Raji (cell line): ENCODE measurements around the gene CDK5RAP2.

Experiments used
- POLR2A ChIP-seq: IDR thresholded peaks from 2 replicates; pipeline ENCODE4 v1.6.1; 2011; ENCODE audit warnings: low read depth, low read length, control low read depth; ENCODE audit not compliant: insufficient read depth

CDK5RAP2 gene

GRCh38 chr9:120363697-120364096 is 216.3 kb downstream of the CDK5RAP2 start:
- no peak for TF ChIP-seq POLR2A

- TF ChIP-seq POLR2A = no peak
Observed at GRCh38 chr9:120362446-120362845, 217.5 kb downstream of the CDK5RAP2 start.

- no peak for TF ChIP-seq POLR2A
Observed at GRCh38 chr9:120361551-120361950, 218.4 kb downstream of the CDK5RAP2 start.

DNA sequence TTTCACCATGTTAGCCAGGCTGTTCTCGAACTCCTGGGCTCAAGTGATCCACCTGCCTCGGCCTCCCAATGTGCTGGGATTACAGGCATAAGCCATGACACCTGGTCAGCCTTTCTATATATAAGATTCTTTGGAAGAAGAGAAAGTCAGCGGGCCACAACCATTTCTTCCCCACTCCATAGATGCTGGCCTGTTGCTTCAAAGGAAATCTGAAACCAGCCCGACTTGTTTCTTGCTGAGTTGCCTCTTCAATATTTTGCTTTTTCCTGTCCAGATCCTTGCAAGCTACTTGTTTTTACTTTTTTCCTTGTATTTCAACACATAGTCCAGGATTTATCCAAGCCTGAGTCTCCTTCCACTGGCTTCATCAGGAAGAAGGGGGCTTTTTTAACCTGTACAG is 219.5 kb downstream of the CDK5RAP2 start:
- TF ChIP-seq POLR2A = no peak

DNA sequence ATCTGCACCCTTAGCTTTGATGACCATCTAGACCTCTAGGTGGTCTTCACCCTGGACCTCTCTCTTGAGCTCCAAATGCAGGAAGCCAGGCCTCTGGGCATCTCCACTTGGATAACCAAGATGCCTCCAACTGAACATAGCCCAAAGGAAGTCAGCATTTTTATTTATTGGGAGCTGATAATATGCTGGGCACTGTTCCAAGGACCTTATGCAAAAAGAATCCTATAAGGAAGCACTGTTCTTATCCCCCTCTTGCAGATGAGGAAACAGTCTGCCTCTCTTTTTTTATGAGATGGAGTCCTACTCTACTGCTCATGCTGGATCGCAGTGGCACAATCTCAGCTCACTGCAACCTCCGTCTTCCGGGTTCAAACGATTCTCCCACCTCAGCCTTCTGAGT is 219.9 kb downstream of the CDK5RAP2 start:
- no peak for TF ChIP-seq POLR2A

DNA sequence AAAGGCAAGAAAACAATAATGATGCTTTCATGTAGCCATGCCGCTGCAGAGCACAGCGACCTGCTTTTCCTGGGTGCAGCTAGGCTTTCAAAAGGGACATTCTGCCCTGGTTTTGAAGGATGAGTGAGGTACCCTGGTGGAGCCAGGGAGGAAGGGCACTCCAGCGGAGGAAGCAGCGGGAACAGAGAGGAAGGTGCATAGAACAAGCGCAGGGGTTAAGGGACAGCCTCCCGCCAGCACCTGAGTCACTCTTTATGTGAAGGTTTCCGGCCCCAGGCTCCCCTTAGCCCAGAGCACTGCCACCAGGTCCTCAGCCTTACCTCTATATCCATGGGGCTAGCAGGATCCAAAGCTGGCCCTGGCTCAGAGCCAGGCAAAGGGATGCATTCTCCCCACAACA is 221.1 kb downstream of the CDK5RAP2 start:
- no peak for TF ChIP-seq POLR2A

- TF ChIP-seq POLR2A = no peak
Observed at GRCh38 chr9:120353506-120353905, 226.5 kb downstream of the CDK5RAP2 start.

- TF ChIP-seq POLR2A = no peak
Observed at GRCh38 chr9:120351106-120351505, 228.9 kb downstream of the CDK5RAP2 start.

- TF ChIP-seq POLR2A = no peak
Observed at GRCh38 chr9:120350596-120350995, 229.4 kb downstream of the CDK5RAP2 start.

- TF ChIP-seq POLR2A = no peak
Observed at GRCh38 chr9:120348951-120349429, 231.0 kb downstream of the CDK5RAP2 start.

DNA sequence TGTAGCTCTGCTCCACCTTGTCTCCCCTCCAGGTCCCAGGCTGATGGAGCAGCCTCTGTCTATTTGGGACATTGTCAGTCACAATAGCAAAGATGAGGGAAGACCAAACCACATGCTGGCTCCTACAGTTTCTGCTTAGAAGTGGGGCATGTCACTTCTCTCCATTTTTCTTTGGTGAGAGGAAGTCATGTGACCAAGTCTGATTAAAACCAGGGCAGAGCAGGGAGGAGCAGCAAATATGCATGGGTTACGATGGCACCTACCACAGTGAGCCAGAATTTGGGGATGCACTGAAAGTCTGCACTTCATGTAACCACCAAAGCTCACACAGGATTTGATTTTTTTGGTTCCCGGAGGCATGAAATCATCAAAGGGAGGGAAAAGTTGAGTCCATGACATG is 234.6 kb downstream of the CDK5RAP2 start:
- no peak for TF ChIP-seq POLR2A

- no peak for TF ChIP-seq POLR2A
Observed at GRCh38 chr9:120344230-120344629, 235.7 kb downstream of the CDK5RAP2 start.

- TF ChIP-seq POLR2A = no peak
Observed at GRCh38 chr9:120343416-120343815, 236.6 kb downstream of the CDK5RAP2 start.
